MM.1S (cell line): ENCODE measurements around the gene APOL3.

Experiments
- DNase-seq: peaks from one replicate; pipeline ENCODE4 v3.0.0-alpha.2; 2015
- H2AFZ ChIP-seq: fragments of 300-600 bp; sonication (generic); 2 replicates; pipeline ENCODE4 v1.6.0; 2016; ENCODE audit warnings: antibody characterized with exemption, low read length
- H3F3A ChIP-seq: fragments of 300-600 bp; sonication (generic); 2 replicates; pipeline ENCODE4 v1.6.1; 2016; ENCODE audit warnings: mild to moderate bottlenecking, antibody characterized with exemption, low read length, moderate library complexity, mixed read lengths; ENCODE audit not compliant: insufficient read depth
- H3K27ac ChIP-seq: fragments of 300-600 bp; sonication (generic); 2 replicates; pipeline ENCODE4 v1.5.1; 2016; ENCODE audit warnings: mild to moderate bottlenecking, low read length
- H3K27me3 ChIP-seq: fragments of 300-600 bp; sonication (generic); replicated peaks from 2 replicates; pipeline ENCODE4 v1.6.0; 2016; ENCODE audit warnings: low read length; ENCODE audit not compliant: insufficient read depth
- H3K36me3 ChIP-seq: fragments of 300-600 bp; sonication (generic); replicated peaks from 2 replicates; pipeline ENCODE4 v1.6.1; 2016; ENCODE audit warnings: mild to moderate bottlenecking, low read length, mixed read lengths; ENCODE audit not compliant: insufficient read depth
- H3K4me1 ChIP-seq: fragments of 300-600 bp; sonication (generic); 2 replicates; pipeline ENCODE4 v1.6.1; 2016; ENCODE audit warnings: low read length, mixed read lengths
- H3K4me2 ChIP-seq: fragments of 300-600 bp; sonication (generic); 2 replicates; pipeline ENCODE4 v1.6.0; 2016; ENCODE audit warnings: low read depth, low read length
- H3K4me3 ChIP-seq: fragments of 300-600 bp; sonication (generic); 2 replicates; pipeline ENCODE4 v1.5.1; 2016; ENCODE audit warnings: low read length, mixed read lengths
- H3K79me2 ChIP-seq: fragments of 300-600 bp; sonication (generic); 2 replicates; pipeline ENCODE4 v1.6.1; 2016; ENCODE audit warnings: mixed run types, low read length, mixed read lengths
- H3K9ac ChIP-seq: fragments of 300-600 bp; sonication (generic); 2 replicates; pipeline ENCODE4 v1.6.1; 2016; ENCODE audit warnings: low read length, mixed read lengths
- H3K9me2 ChIP-seq: fragments of 300-600 bp; sonication (generic); replicated peaks from 2 replicates; pipeline ENCODE4 v1.6.1; 2016; ENCODE audit warnings: mild to moderate bottlenecking, low read length, mixed read lengths; ENCODE audit not compliant: insufficient read depth
- H3K9me3 ChIP-seq: fragments of 300-600 bp; sonication (generic); replicated peaks from 2 replicates; pipeline ENCODE4 v1.6.1; 2016; ENCODE audit warnings: mild to moderate bottlenecking, low read length, mixed read lengths; ENCODE audit not compliant: insufficient read depth
- H4K20me1 ChIP-seq: fragments of 300-600 bp; sonication (generic); 2 replicates; pipeline ENCODE4 v1.6.1; 2016; ENCODE audit warnings: mild to moderate bottlenecking, low read length, moderate library complexity, mixed read lengths; ENCODE audit not compliant: insufficient read depth
- EZH2 ChIP-seq: fragments of 300-600 bp; sonication (generic); optimal IDR thresholded peaks from 2 replicates; pipeline ENCODE3; 2017; ENCODE audit warnings: low read depth, mild to moderate bottlenecking, antibody characterized with exemption, low read length, mixed read lengths
- EZH2phosphoT487 ChIP-seq: fragments of 300-600 bp; sonication (generic); IDR thresholded peaks from 2 replicates; pipeline ENCODE4 v1.6.1; 2018; ENCODE audit warnings: antibody characterized with exemption, low read length
- TF ChIP-seq, protein P1 (sequence below): fragments of 300-600 bp; sonication (generic); IDR thresholded peaks from 2 replicates; pipeline ENCODE4 v1.5.1; 2016; ENCODE audit warnings: antibody characterized with exemption, low read length, mixed read lengths

APOL3 gene

GRCh38 chr22:36166086-36166485 is 5.5 kb upstream of the APOL3 start:
- peaks cover 27% of the 10 kb centered on the region for H3F3A ChIP-seq
- TF ChIP-seq EZH2phosphoT487 (no peak), EZH2 (no peak)
- TF ChIP-seq, protein P1, sequence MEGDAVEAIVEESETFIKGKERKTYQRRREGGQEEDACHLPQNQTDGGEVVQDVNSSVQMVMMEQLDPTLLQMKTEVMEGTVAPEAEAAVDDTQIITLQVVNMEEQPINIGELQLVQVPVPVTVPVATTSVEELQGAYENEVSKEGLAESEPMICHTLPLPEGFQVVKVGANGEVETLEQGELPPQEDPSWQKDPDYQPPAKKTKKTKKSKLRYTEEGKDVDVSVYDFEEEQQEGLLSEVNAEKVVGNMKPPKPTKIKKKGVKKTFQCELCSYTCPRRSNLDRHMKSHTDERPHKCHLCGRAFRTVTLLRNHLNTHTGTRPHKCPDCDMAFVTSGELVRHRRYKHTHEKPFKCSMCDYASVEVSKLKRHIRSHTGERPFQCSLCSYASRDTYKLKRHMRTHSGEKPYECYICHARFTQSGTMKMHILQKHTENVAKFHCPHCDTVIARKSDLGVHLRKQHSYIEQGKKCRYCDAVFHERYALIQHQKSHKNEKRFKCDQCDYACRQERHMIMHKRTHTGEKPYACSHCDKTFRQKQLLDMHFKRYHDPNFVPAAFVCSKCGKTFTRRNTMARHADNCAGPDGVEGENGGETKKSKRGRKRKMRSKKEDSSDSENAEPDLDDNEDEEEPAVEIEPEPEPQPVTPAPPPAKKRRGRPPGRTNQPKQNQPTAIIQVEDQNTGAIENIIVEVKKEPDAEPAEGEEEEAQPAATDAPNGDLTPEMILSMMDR: no peak
- no peaks in the 10 kb centered on the region for H4K20me1 ChIP-seq
- no peaks in the 10 kb centered on the region for H3K79me2 ChIP-seq
- no peak overlapping the region for H3K27ac ChIP-seq
- no peak overlapping the region for H3K4me2 ChIP-seq
- H3K9me2 ChIP-seq: no peaks in the 10 kb centered on the region
- H3K4me3 ChIP-seq: no peak overlapping the region
- H3K9ac ChIP-seq: no peak overlapping the region
- peaks cover 54% of the 10 kb centered on the region for H3K4me1 ChIP-seq
- no peak overlapping the region for H2AFZ ChIP-seq
- DNase-seq: no peak
- no peaks in the 10 kb centered on the region for H3K9me3 ChIP-seq
- H3K36me3 ChIP-seq: no peaks in the 10 kb centered on the region
- H3K27me3 ChIP-seq: no peaks in the 10 kb centered on the region

DNA sequence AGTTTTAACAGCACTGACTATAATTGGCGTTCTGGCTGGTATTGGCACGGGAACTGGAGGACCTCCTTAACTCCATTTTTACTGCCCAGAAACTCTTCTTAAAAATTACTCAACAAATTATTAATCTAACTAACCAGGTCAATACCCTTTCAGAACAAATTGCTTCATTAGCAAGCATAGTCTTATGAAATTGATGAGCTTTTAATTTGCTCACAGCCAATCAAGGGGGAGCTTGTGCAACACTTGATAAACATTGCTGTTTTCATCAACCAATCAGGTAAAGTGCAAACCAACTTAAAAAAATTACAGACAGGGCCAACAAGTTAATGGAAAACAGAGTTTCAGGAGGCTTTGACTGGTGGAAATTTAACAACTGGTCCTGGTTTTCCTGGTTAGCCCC is 4.6 kb upstream of the APOL3 start:
- Histone ChIP-seq H3K36me3 (no peaks in the 10 kb centered on the region), H3K4me3 (no peak overlapping the region), H3K4me2 (no peak overlapping the region), H3K79me2 (no peaks in the 10 kb centered on the region), H3K27me3 (no peaks in the 10 kb centered on the region), H3K9me2 (no peaks in the 10 kb centered on the region), H3K27ac (no peak overlapping the region), H3K9ac (no peak overlapping the region), H3K9me3 (no peaks in the 10 kb centered on the region), H3F3A (peaks cover 37% of the 10 kb centered on the region), H3K4me1 (peaks cover 60% of the 10 kb centered on the region), H4K20me1 (no peaks in the 10 kb centered on the region), H2AFZ (no peak overlapping the region)
- no peak for DNase-seq
- TF ChIP-seq, protein P1: no peak
- TF ChIP-seq EZH2 (no peak), EZH2phosphoT487 (no peak)

- peaks cover 4% of the 10 kb centered on the region for H3K79me2 ChIP-seq
- H3K4me2 ChIP-seq: no peak overlapping the region
- no peak overlapping the region for H3K27ac ChIP-seq
- H3K27me3 ChIP-seq: no peaks in the 10 kb centered on the region
- H4K20me1 ChIP-seq: no peaks in the 10 kb centered on the region
- H3K4me3 ChIP-seq: no peak overlapping the region
- peaks cover 60% of the 10 kb centered on the region for H3K4me1 ChIP-seq
- TF ChIP-seq EZH2: no peak
- TF ChIP-seq, protein P1: no peak
- TF ChIP-seq EZH2phosphoT487: no peak
- H3K9ac ChIP-seq: no peak overlapping the region
- no peaks in the 10 kb centered on the region for H3K9me3 ChIP-seq
- no peak for DNase-seq
- peaks cover 42% of the 10 kb centered on the region for H3F3A ChIP-seq
- no peaks in the 10 kb centered on the region for H3K36me3 ChIP-seq
- H2AFZ ChIP-seq: no peak overlapping the region
- H3K9me2 ChIP-seq: no peaks in the 10 kb centered on the region
Observed at GRCh38 chr22:36164621-36165020, 4.1 kb upstream of the APOL3 start.
